RPMI8226 (cell line): ENCODE data around the gene SMYD3.

Experiments
- DNase-seq: peaks from one replicate; pipeline ENCODE4 v3.0.0-alpha.2; 2015

The SMYD3 gene

GRCh38 chr1:246164764-246165163, 342.3 kb downstream of the SMYD3 start:
- DNase-seq: no peak

- no peak for DNase-seq
Measured at GRCh38 chr1:246162560-246162959, 344.5 kb downstream of the SMYD3 start.

- DNase-seq: no peak
Measured at GRCh38 chr1:246161626-246162025, 345.5 kb downstream of the SMYD3 start.

DNA sequence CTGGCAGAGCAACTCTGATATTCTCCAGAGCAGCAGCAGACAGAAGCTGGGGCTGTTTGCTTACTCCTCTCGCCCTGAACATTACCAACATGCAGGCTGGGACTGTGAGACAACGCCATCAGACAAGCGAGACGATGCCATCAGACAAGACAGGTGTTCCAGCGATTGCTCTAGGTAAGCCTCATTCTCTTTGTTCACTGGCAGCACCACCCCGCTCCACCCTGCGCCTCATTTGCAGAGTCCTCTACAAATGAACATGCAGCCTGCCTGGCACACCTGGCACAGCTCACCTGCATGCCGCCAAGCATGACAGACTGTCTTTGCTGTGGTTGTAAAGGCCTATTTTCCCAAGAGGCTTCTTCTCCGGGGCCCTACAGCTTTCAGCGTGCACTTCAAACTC, 346.2 kb downstream of the SMYD3 start:
- DNase-seq: no peak

DNA sequence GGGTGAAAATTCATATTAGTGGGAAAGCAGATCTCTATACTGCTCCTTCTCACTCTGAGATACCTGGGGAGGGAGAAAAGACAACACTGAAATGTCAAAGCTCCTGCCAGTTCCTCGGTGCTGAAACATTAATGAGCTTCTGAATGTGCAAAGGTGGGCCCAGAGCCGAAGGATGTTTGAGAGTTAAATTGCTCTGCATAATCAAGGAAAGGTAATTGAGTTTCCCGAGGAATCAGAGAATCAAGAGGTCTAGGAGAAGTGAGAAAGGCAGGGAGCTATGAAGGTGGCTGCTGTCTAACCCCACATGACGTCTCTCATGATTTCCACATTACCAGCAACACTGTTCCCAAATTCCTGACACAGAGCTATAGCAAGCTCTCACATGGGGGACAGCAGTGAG, 346.7 kb downstream of the SMYD3 start:
- no peak for DNase-seq

DNA sequence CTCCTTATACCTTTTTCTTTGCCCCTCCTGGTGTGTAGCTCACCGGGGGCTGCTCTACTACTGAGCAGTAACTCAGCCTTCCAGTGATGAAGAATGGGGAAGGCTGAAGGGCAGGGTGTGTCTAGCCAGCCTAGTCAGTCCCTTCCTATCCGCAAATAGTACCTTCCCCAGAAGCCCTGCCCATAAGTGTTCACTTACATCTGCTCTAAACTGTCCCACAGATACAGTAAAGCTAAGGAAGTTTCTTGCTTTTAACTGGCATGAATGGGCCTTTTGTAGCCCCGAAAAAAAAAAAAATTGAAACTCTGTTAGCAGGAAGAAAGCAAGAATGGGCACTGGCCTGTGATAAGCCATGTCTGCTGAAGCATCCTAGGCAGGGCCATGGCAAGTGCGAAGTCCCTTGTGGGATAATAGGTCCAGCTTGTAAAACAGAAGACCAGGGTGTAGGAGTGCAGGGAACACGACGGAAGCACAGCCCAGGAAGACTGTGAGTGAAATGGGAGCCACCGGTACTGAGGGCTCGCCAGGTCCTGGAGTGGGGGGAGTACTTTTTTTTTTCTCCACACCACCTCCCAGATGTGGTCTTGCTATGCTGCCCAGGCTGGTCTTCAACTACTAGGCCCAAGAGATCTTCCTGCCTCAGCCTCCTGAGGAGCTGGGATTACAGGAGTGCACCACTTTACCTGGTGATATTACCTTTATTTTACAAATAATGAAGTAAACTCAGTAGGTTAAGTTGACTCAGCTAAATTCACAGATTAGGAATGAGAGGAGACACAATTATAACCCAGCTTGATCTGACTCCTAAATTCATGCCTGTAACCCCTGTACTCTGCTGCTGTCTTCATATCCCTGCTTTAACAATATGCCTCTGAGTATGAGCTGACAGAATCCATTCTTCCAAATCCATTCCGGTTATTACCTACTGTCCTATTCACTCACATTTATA, 347.5 kb downstream of the SMYD3 start:
- DNase-seq: no peak

- DNase-seq: no peak
Measured at GRCh38 chr1:246158131-246158530, 348.9 kb downstream of the SMYD3 start.

- DNase-seq: no peak
Measured at GRCh38 chr1:246157516-246157915, 349.6 kb downstream of the SMYD3 start.

GRCh38 chr1:246156847-246157246, 350.2 kb downstream of the SMYD3 start:
- DNase-seq: no peak

GRCh38 chr1:246155923-246156322, 351.2 kb downstream of the SMYD3 start:
- DNase-seq: no peak

- no peak for DNase-seq
Measured at GRCh38 chr1:246153796-246154212, 353.3 kb downstream of the SMYD3 start.

- DNase-seq: no peak
Measured at GRCh38 chr1:246152986-246153431, 354.1 kb downstream of the SMYD3 start.

GRCh38 chr1:246151796-246152434, 355.2 kb downstream of the SMYD3 start:
- DNase-seq: no peak

- DNase-seq: no peak
Measured at GRCh38 chr1:246149543-246149942, 357.5 kb downstream of the SMYD3 start.

DNA sequence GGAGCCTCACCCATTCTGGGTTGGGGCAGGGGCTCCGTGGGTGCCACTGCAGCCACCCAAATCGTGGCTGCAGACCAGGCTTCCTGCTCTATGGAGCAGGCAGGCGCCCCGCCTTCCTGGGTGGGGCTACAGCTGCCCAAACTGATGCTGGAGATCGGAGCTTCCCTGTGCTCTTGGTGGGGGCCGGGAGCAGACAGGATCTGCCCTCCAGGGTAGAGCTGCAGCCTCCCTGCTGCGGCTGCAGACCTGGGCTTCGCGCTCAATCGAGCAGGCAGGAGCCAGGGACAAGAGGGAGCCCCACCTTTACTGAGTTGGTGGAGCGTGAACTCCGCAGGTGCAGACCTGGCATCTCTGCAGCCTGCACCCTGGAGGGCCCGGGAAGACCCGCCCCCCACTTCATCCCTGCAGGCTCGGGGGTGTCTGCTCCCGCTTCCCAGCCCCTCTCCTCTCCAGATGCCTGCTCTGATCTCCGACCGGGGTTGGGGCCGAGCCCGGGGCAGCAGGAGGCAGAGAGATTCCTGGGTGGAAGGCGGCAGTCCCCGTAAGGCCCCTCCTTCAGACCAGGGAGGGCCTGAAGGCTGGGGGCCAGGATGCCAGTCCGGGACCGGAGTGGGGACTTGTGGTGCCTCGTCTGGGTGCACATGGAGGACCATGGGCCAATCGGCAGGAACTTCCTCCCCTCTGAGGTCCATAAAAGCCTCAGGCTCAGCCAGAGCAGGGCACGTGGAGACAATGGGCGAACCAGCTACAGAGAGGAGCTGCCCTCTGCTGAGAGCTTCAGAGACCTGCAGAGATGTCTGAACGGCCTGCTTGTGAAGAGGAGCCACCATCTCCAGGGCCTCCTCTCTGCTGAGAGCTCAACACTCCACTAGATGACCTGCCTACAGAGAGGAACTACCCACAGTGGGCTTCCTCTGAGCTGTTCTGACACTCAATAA, 359.3 kb downstream of the SMYD3 start:
- DNase-seq: no peak

- DNase-seq: no peak
Measured at GRCh38 chr1:246146804-246147523, 360.1 kb downstream of the SMYD3 start.

GRCh38 chr1:246145900-246146299, 361.2 kb downstream of the SMYD3 start:
- no peak for DNase-seq

DNA sequence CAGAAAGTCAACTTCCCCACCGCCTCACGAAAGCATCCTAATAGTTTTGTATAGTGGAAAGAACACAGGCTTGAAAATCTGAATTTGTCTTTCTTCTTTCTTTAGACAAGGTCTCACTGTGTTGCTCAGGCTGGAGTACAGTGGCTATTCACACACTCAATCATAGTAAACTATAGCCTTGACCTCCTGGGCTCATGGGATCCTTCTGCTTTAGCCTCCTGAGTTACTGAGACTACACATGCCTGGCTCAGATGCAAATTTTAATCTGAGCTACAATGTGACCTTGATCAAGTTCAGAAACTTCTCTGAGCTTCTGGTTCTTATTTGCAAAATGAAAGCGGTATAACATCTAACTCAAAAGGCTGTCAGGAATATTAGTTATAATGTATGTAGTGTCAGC, 362.1 kb downstream of the SMYD3 start:
- no peak for DNase-seq

- no peak for DNase-seq
Measured at GRCh38 chr1:246142320-246142893, 364.7 kb downstream of the SMYD3 start.

GRCh38 chr1:246141306-246141705, 365.8 kb downstream of the SMYD3 start:
- DNase-seq: no peak

GRCh38 chr1:246139745-246140182, 367.3 kb downstream of the SMYD3 start:
- DNase-seq: no peak

- DNase-seq: no peak
Measured at GRCh38 chr1:246138781-246139180, 368.3 kb downstream of the SMYD3 start.
